SKM-1 (cell line): ENCODE measurements around the gene IGSF22.

Experiments used
- DNase-seq: peaks from one replicate; lab custom pipeline; 2025; ENCODE audit not compliant: unreplicated experiment; lab: John Stamatoyannopoulos, UW

Gene IGSF22

DNA sequence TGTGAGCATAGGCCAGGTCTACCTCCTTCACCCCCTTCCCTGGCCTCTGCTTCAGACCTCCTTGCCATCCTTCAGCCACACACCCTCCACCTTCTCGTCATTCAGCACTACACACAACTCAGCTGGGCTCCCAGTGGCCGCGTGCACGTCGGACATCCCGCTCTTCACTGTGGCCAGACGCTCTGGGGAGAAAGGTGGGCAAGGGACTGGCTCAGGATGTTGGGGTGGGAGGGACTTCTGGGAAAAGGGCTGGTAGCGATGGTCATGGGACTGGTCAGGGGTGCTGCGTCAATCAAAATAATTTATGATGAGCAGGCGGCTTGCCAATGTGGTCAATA is 11.6 kb downstream of the IGSF22 start:
- DNase-seq, result no peak

DNA sequence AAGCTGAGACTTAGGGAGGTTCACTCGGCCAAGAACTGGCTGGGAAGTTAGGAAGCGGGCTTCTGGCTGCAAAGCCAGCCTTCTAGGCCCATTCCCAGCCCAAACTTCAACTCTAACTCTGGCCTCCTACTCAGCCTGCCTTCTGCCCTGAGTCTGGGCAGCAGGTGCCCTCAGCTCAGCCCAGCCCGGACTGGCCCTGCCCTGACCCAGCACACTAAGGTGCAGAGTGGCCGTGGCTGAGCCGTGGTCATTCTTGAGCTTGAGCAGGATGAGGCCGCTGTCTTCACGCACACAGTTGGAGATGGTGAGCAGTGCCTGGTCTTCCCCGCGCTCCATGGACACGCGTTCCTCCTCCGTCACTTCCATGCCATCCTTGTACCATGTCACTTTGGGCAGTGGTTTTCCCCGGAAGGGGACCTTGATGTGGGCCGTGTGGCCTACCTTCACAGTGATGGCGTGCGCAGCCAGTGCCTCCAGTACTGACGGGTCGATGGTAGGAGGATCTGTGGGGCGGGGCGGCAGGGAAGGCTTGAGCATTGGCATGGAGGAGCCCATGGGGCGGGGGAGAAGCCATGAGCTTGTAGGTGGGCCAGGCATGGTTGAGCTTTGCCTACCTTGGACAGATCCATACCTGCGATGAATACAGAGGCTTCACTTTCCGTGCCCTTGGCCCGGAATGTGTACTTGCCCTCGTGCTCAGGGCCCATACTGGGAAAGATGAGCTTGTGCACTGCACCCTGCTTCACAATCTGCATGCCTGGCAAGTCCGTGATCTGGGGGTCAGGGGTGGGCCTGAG is 12.1 kb downstream of the IGSF22 start:
- DNase-seq, result no peak

DNA sequence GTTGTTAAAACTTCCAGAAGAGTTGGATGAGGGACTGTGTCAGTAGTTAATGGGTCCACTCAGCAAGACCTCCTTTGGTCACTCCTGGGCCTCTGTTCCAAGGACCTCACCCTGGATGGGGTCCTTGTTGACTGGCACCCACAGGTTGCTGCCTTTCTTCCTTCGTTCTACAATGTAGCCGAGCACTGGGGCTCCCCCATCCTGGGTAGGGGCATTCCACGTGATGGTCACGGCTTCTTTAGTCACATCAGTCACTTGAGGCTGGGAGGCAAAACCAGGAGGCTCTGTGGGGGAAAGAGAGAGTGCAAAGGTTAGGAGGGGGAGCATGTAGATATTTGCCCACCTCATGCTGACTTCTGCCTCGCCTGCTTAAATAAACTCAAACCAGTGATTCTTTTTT is 15.4 kb downstream of the IGSF22 start:
- DNase-seq, result no peak

DNA sequence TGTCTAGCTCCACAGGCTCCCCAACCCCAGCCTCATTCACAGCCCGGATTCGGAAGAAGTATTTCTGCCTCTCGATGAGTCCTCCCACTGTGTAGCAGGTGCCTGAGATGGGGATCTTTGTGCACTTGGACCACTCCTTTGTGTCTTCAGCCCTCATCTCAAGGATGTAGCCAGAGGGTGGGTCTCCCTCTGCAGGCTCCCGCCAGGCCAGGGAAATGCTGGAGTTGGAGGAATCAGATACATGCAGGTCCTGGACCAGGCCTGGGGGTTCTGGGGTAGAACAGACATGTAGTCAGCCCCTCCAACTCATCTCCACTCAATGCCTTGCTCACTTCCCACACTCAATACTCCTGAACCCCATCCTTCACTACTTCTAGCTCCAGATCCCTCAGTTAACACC is 16.6 kb downstream of the IGSF22 start:
- no peak for DNase-seq

DNA sequence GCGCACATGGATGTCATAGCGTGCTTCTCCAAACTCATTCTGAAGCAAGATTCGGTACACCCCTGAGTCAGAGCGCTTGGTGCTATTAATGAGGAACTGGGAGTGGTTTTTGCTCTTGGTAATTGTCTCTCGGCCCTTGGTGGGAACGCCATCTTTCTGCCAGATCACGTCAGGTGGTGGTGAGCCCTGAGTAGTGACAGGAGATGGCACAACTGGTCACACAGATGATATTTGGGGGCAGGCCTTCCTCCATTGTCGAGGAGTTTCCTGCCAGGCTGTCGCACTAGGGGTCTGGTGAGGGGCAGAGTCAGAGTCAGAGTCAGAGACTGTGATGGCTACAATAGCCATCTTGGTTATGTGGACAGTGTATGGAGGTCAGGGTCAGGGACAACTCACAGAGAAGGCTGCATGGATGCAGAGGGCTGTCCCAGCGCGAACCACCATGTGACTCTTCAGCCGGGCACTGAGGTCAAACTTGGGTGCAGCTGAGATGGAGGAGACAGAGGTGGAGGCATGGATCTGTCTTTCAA is 18.1 kb downstream of the IGSF22 start:
- no peak for DNase-seq

DNA sequence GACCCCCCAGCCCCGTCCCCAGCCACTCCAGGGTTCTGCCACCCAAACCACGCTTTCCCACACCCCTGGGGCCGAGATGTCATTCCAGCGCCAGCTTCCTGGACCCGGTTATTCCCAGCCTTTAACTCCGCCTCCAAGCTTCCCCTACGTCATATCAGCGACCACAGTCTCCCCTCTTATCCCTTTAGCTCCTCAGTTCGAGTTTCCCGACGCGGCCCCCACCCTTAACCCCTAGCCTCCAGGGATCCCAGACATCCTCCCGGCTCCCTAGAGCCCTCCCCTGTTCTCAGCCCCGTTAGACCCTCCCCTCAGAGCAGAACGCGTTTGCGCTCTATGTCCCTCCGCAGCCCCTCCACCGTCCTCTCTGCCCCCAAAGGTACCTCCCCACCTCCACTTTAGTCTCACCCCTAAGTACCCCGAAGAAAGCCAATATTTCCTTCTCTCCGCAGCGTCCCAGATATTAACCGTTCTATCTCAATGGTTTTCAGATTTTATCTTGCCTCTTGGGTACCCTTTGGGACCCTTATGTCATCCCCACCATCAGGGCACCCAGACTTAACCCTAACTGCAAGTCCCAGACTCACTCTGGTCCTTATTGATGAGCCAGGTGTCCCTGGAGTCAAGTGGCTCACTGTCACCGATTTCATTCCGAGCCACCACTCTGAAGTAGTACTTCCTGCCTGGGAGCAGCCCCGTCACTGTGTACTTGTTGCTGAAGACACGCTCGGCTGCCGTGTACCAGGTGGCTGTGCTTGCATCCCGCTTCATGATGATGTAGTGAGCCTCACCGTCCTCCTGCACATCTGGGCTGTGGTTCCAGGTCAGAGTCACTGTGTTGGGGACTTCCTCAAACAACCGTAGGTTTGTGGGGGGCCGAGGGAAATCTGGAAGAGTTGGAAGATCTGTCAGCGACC is 19.4 kb downstream of the IGSF22 start:
- no peak for DNase-seq

DNA sequence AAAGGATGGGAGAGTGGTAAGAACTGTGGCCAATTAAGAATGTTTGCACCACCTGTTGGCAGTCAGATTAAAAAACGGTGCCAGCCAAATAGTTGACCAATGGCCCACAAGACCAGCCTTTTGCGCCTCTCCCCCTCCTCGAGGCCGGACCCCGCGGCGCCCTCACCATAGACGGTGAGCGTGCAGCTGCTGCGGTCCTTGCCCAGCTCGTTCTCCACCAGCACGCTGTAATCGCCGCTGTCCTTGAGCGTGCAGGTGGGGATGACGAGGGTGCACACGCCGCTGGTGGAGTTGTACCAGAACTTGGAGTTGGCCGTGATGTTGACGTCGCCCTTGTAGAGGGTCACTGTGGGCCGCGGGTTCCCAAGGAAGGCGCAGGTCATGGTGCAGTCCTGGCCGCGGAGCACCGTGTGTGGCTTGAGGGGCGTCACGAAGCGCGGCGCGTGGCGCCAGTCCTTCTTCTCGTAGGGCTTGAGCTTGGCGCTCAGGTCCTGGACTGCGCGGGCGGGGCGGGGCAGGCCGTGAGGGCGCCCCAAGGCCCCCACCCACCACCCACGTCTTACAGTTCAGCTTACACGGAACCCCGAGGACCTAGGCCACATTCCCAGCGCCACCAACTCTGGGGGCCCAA is 20.2 kb downstream of the IGSF22 start:
- DNase-seq, result no peak

DNA sequence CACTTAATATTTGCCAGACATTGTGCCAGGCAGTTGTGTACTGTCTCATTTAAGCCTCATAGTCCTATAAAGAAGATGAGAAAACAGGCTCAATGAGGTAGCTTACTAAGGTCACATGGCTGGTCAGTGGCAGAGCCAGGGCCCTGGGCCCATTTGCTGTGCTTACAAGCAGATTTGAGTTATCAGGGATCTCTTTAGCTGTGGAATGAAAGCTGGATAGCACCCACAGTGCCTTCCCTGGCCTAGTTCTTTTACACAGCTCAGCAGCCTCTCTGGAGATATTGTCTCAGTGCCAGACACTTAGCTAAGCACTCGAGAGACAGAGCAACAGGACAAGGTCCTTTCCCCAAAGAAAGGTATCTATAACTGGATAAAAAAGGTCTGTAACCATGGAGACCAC is 21.3 kb downstream of the IGSF22 start:
- no peak for DNase-seq

DNA sequence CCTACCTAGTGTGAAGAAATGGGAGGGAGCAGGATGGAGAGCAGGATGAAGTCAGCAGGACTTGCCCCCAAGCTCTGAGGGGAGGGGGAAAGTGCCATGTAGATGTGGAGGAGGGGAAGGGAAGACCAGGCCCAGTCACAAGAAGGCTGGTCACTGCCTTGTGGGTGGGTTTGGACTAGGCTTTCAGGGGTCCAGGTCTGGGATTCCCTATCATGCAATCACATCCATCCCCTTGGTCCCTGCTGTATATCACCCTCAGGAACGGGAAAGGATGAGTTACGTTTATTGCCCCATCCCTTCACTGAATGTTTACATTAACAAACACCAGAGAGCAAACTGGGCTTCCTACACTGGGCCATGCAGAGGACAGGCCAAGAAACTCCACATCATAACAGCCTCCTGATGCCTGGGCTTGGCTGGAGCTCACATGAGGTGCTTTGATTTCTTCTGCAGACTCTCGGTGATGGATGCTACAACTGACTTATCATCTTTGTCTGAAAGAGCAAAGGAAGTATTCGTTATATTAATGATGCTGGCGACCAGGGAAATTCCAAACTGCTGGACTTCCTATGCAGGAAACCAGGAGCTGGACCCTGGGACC is 21.8 kb downstream of the IGSF22 start:
- DNase-seq, result no peak

DNA sequence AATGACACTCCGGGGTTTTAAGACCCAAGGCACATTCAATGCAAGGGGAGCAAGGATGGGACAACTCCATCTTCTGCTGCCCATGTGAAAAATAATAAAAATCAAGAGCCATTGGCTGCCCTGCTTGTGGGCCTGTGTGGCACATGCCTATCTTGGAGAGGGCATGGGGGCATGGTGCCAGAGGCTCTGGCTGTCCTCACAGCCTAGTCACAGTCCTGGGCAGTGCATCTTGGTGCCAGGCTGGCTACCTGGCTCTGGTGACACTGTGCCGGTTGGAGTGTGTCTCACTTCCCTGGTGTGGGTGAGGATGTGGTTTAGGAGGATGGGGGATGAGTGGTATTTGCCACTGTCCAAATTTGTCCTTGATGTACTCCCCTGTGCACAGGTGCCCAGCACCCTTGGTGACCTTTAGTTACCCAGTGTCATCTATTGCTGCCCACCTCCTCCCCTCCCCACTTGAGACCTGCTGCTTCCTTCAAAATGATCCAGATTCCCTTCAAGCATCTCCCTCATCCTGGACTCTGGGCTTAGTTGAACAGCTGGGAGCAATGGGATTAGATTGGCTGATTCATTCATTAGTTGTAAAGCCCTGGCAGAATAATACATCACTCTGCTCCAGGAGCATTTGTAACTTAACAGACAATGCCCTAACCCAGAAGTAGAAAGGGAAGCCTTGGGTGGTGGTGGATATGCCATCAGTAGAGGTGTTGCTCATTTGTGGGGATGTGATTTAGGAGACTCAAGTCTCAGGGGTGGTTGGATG is 22.8 kb downstream of the IGSF22 start:
- no peak for DNase-seq

DNA sequence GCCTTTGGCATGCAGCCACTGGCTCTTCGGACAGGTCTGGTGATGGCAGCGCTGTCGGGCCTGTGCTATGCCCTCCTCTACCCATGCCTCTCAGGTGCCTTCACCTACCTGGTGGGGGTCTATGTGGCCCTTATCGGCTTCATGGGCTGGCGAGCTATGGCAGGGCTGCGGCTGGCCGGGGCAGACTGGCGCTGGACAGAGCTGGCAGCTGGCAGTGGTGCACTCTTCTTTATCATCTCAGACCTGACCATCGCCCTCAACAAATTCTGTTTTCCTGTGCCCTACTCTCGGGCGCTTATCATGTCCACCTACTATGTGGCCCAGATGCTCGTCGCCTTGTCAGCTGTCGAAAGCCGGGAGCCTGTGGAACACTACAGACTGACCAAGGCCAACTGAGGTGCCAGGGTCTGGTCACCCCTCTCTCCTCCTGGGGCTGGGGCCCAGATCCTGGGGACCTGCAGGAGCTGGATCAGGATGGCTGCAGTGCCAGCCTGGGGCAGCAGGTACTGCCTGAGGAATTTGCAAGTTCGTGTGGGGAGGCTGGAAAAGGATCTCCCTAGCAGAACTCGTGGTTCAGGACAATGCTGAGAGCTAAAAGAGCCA is 24.3 kb downstream of the IGSF22 start:
- DNase-seq, result no peak

DNA sequence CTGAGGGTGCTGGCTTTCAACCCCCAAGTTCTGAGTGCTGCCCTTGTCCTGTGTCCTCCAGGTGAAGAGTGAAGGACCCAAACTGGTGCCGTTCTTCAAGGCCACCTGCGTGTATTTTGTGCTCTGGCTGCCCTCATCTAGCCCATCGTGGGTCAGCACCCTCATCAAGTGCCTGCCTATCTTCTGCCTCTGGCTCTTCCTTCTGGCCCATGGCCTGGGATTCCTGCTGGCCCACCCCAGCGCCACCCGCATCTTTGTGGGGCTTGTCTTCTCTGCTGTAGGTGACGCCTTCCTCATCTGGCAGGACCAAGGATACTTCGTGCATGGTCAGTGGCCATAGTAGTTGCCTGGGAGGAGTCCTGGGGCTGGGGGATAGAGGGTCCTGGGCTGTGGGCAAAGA is 25.1 kb downstream of the IGSF22 start:
- DNase-seq, result no peak

DNA sequence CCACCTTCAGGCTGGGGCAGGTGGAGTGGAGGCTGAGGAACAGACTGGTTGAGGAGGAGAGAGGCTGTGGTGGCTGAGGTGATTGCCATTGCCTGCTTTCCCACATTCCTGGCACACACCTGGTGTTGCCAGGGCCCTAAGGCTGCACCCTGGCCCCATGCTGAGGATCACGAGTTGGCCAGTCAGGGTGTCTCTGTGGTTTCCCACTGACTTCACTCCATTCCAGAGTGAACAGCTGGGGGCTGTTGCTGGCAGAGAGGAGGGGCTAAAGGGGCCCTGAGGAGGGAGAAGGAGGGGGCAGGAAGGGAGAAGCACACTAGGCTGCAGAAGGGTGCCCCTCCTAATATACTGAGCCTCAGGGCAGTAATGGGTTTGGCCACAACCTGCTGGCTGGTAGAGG is 25.6 kb downstream of the IGSF22 start:
- no peak for DNase-seq

DNA sequence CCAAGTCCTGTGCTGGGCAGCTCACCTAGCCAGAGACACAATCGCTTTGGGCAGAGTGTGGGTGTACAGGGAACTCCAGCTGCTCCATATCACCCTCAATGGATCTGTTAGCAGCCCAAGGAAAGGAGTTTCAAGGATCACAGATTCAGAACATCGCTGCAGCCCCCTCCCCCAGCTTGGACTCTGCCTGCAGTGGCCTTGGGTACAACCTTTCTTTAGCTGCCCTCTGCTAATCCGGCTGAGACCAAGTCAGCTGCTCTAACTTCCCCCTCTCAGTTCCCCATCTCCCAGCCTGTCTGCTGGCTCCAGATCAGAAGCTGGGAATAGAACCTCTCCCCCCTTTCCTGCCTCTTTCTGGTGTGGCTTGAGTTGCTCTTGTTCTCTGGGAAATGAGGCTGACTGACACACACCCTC is 26.1 kb downstream of the IGSF22 start:
- DNase-seq, result no peak

DNA sequence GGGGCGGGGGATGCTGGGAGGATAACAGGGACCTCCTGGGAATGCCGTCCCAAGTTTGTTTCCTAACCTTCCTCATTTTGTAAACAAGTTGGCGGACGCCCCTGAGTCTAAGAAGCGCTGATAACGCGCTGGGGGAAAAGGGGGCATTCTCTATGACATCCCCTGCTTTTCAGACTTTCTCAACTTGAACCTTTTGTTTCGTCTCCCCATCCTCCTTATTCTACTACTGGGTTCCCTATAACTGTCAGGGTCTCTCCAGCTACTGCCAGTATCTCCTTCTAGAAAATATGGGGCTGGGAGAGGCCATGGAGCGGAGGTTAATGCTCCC is 26.8 kb downstream of the IGSF22 start:
- DNase-seq, result no peak

DNA sequence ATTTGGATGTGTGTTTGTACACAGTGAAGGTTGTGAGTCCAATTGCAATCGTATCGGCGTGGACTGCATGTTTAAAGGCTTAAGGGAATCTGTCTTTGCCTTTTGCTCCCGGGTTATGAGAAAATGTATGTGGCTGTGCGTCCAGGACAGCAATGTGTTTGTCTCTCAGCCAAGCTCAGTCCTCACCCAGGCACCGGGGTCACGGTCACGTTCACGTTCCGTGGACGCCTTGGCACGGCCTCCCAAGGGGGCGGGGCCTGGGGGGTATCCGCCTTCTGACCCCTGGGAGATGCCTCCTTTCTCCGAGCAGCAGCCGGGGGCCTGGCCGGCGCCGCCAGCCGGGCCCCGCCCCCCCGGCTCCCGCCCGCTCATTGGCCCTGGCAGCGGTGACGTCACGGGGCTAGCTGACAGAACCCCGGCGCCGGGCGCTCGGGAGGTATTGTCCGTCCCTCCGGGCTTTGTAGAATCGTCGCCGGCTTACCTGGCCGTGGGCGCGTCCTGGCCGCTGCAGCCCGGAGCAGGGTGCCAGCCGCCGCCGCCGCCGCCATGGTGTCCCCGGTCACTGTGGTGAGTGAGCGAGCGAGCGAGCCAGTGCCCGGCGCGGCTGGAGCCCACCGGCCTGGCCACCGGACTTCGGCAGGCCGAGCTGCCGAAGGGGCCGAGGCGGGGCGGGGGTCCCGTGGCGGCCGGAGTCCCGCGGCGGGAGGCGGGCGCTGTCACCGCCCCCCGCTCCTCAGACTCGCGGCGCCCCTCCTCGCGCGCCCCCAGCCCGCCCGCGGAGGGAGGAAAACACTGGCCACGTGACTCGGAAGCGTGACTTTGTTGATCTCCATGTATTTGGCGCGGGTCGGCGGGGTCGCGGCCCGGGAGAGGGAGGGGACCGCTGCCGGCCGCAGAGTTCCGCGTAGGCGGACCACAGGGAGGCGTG is 27.4 kb downstream of the IGSF22 start, which contains the start of gene TMEM86A:
TSS of gene TMEM86A (plus strand) at position 439 of the 928 bp plus-strand sequence. CDS start at position 547, 108 bp downstream.
- peak; percentile 64 for DNase-seq

DNA sequence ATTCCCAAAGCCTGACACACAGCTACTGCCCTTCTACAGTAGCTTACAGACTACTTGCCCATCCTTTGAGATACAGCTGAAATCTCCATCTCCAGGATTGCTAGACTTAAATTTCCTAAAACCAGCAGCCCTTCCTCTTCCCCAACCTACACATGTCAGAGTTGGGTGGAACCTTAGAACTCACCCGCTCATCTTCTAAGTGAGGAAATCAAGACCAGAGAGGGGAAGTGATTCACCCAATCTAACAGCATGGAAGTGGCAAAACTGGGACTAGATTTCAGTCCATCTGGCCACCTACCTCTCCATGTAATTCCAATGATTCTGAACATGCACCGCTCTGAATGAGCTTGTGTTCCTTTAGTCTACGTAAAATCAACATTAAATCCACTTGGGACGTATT is 28.4 kb downstream of the IGSF22 start:
- DNase-seq, result no peak

DNA sequence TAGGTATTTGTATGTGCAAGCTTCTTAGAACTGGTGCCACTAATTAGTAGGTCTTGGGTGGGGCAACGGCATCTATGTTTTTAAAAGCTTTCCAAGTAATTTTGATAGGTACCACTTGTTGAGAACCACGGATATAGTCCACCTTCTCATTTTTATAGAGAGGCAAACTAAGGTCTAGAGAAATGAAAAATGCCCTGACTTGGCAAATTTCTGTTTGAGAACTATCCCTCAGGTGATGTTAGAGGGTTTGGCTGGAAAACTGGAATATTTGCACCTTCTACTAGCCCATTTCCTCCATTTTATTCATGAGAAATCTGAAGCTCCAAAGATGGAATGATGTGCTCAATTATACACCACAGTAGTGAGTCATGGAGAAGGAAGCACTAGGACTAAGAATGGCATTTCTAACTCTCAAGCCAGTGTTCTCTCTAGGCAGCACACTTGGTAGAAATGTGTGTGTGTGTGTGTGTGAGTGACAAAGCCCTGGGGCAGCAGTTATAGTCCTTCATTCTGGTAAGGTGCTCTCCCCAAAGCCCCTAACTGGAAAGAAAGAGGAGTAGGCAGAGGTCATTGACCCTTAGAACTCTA is 29.3 kb downstream of the IGSF22 start:
- no peak for DNase-seq
